GM15510 (cell line): ENCODE measurements around the gene TAF1B.

Experiments
- POLR2A ChIP-seq: IDR thresholded peaks from 3 replicates; pipeline ENCODE4 v1.6.1; 2011; ENCODE audit warnings: borderline replicate concordance; ENCODE audit not compliant: insufficient read length; ENCODE audit errors: extremely low read depth

TAF1B gene

DNA sequence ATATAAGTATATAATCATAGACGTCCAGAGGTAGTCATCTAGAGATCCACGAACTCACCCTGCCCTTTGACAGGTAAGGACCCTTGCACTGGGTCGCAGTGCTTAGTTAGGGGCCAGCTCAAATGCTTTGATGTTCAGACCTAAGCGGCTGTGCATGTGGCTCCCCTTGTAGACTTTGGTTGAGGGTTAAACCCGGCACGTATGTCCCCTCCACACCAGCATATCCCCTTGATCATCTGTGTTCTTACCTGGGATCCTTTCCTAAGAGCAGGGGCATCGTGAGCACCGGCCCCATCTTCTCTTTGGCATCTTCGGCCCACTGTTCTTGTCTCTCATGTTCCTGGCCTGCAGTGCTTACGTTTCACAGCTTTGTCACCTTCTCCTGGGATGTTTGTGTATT lies 139.6 kb downstream of the TAF1B start:
- TF ChIP-seq POLR2A: no peak

- TF ChIP-seq POLR2A: no peak
Measured at GRCh38 chr2:9983401-9984216, 140.3 kb downstream of the TAF1B start.
